ENCODE measurements around the gene CCDC85A. TPM values are rescaled to one million over a fixed set of nuclear protein-coding genes. Genes with fewer than 3 reads are reported as not detected.

The CCDC85A gene
- total and polyA plus RNA-seq, 4 donors: 1.7 to 10.5 (median 6.6) TPM

DNA sequence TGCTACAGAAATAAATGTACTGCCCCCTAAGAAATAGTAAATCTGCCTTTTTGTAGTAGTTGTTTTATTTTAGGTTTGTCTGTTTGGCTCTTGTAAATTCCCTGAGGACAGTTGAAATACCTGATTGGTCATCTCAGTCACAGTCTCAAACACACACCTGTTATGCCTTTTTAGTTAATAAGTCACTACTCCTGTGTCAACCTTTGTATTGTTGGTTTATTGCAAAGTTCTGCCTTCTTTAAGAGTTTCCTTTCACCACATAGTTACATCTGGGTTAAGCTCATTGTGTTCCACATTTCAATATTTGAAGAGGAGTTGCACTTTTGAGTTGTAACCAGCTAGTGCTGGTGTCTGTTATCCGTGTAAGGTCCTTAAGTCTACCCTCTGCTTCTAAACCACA lies 198.7 kb downstream of the CCDC85A start:
- DNase-seq (no peak), ATAC-seq (ENCODE audit: insufficient read depth, low FRiP score) (no peak)
- WGBS, 2 donors: 0% methylated on average over 1 of the region's 1 CpG
- no peaks in the 10 kb centered on the region for H3K9me3 ChIP-seq (ENCODE audit: control insufficient read depth in 4 of 4, insufficient read depth in 3 of 4, low read length in 3 of 4)
- H3K27me3 ChIP-seq (ENCODE audit: control insufficient read depth in 3 of 3, insufficient read depth in 3 of 3, low read length in 2 of 3): no peaks in the 10 kb centered on the region
- H3K4me3 ChIP-seq: no peak overlapping the region
- no peaks in the 10 kb centered on the region for H3K36me3 ChIP-seq (ENCODE audit: control insufficient read depth in 4 of 4, insufficient read depth in 4 of 4, low read length in 4 of 4)
- no peaks in the 10 kb centered on the region for H3K4me1 ChIP-seq (ENCODE audit: control insufficient read depth in 5 of 5, insufficient read depth in 5 of 5, low read length in 5 of 5)
- no peak overlapping the region for H3K9ac ChIP-seq (ENCODE audit: insufficient read depth in 1 of 2, low read length in 2 of 2)
- TF ChIP-seq, protein P1, sequence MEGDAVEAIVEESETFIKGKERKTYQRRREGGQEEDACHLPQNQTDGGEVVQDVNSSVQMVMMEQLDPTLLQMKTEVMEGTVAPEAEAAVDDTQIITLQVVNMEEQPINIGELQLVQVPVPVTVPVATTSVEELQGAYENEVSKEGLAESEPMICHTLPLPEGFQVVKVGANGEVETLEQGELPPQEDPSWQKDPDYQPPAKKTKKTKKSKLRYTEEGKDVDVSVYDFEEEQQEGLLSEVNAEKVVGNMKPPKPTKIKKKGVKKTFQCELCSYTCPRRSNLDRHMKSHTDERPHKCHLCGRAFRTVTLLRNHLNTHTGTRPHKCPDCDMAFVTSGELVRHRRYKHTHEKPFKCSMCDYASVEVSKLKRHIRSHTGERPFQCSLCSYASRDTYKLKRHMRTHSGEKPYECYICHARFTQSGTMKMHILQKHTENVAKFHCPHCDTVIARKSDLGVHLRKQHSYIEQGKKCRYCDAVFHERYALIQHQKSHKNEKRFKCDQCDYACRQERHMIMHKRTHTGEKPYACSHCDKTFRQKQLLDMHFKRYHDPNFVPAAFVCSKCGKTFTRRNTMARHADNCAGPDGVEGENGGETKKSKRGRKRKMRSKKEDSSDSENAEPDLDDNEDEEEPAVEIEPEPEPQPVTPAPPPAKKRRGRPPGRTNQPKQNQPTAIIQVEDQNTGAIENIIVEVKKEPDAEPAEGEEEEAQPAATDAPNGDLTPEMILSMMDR (IDR thresholded peaks at IDR 0.05; ENCODE audit: control extremely low read depth, extremely low read depth): no peak
- no peak overlapping the region for H3K27ac ChIP-seq (ENCODE audit: low read depth in 1 of 2, low read length in 1 of 2)

- Histone ChIP-seq H3K4me1 (ENCODE audit: control insufficient read depth in 5 of 5, insufficient read depth in 5 of 5, low read length in 5 of 5) (no peaks in the 10 kb centered on the region), H3K4me3 (no peak overlapping the region), H3K36me3 (ENCODE audit: control insufficient read depth in 4 of 4, insufficient read depth in 4 of 4, low read length in 4 of 4) (no peaks in the 10 kb centered on the region), H3K27ac (ENCODE audit: low read depth in 1 of 2, low read length in 1 of 2) (no peak overlapping the region), H3K9me3 (ENCODE audit: control insufficient read depth in 4 of 4, insufficient read depth in 3 of 4, low read length in 3 of 4) (no peaks in the 10 kb centered on the region), H3K9ac (ENCODE audit: insufficient read depth in 1 of 2, low read length in 2 of 2) (no peak overlapping the region), H3K27me3 (ENCODE audit: control insufficient read depth in 3 of 3, insufficient read depth in 3 of 3, low read length in 2 of 3) (no peaks in the 10 kb centered on the region)
- DNase-seq (no peak), ATAC-seq (ENCODE audit: insufficient read depth, low FRiP score) (no peak)
- TF ChIP-seq, protein P1 (IDR thresholded peaks at IDR 0.05; ENCODE audit: control extremely low read depth, extremely low read depth): no peak
- 87 to 92% methylated on average over 1 of the region's 1 CpG for WGBS, 2 donors
These were observed 202.9 kb downstream of the CCDC85A start for GRCh38 chr2:56386657-56387056.

DNA sequence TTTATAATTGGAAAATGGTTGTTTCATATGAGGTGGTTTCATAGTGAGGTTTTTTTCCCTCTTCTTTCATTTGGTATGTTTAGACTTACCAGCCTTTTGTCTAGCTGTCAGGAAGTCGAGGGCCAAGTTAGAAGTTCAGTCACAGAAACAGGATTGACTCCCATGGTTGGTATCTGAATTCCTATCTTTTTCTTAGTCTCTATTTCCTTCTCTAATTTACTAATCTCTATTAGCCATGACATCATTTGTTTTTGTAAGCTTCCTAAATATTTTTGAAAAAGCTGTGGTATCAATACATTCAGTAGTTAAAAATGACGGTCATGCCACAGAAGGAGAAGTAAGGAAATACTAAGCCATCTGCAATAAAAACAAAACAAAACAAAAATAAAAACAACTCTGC lies 206.9 kb downstream of the CCDC85A start:
- no peak for DNase-seq
- no peaks in the 10 kb centered on the region for H3K36me3 ChIP-seq (ENCODE audit: control insufficient read depth in 4 of 4, insufficient read depth in 4 of 4, low read length in 4 of 4)
- no peak overlapping the region for H3K27ac ChIP-seq (ENCODE audit: low read depth in 1 of 2, low read length in 1 of 2)
- no peaks in the 10 kb centered on the region for H3K27me3 ChIP-seq (ENCODE audit: control insufficient read depth in 3 of 3, insufficient read depth in 3 of 3, low read length in 2 of 3)
- no peak for ATAC-seq (ENCODE audit: insufficient read depth, low FRiP score)
- no peak overlapping the region for H3K9ac ChIP-seq (ENCODE audit: insufficient read depth in 1 of 2, low read length in 2 of 2)
- WGBS, 2 donors: 33 to 46% methylated on average over 2 of the region's 2 CpGs
- no peak overlapping the region for H3K4me3 ChIP-seq
- no peaks in the 10 kb centered on the region for H3K4me1 ChIP-seq (ENCODE audit: control insufficient read depth in 5 of 5, insufficient read depth in 5 of 5, low read length in 5 of 5)
- TF ChIP-seq, protein P1 (IDR thresholded peaks at IDR 0.05; ENCODE audit: control extremely low read depth, extremely low read depth): no peak
- no peaks in the 10 kb centered on the region for H3K9me3 ChIP-seq (ENCODE audit: control insufficient read depth in 4 of 4, insufficient read depth in 3 of 4, low read length in 3 of 4)

DNA sequence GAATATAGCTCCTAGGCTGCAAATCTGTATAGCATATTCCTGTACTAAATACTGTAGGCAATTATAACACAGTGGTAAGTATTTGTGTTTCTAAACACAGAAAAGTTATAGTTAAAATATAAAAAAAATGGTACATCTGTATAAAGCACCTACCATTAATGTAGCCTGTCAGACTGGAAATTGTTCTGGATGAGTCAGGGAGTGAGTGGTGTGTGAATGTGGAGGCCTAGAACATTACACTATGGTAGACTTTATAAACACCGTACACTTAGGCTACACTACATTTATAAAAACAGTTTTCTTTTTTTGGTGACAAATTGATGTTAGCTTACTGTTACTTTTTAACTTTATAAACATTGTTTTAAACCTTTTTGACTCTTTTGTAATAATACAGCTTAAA lies 226.3 kb downstream of the CCDC85A start:
- Histone ChIP-seq H3K4me1 (ENCODE audit: control insufficient read depth in 5 of 5, insufficient read depth in 5 of 5, low read length in 5 of 5) (no peaks in the 10 kb centered on the region), H3K27me3 (ENCODE audit: control insufficient read depth in 3 of 3, insufficient read depth in 3 of 3, low read length in 2 of 3) (no peaks in the 10 kb centered on the region), H3K9ac (ENCODE audit: insufficient read depth in 1 of 2, low read length in 2 of 2) (no peak overlapping the region), H3K36me3 (ENCODE audit: control insufficient read depth in 4 of 4, insufficient read depth in 4 of 4, low read length in 4 of 4) (no peaks in the 10 kb centered on the region), H3K27ac (ENCODE audit: low read depth in 1 of 2, low read length in 1 of 2) (no peak overlapping the region), H3K9me3 (ENCODE audit: control insufficient read depth in 4 of 4, insufficient read depth in 3 of 4, low read length in 3 of 4) (no peaks in the 10 kb centered on the region), H3K4me3 (no peak overlapping the region)
- 84 to 96% methylated on average over 1 of the region's 1 CpG for WGBS, 2 donors
- TF ChIP-seq, protein P1 (IDR thresholded peaks at IDR 0.05; ENCODE audit: control extremely low read depth, extremely low read depth): no peak
- no peak for DNase-seq
- no peak for ATAC-seq (ENCODE audit: insufficient read depth, low FRiP score)

All from lung (tissue), 12 donors.